GM19455 (cell line): ENCODE results near the gene ISLR.
A peak's percentile ranks its signal among the peaks of the same experiment; 100 is the strongest.
"Not testable (repeated sequence)": the region's sequence is repeated elsewhere in the genome, so short reads cannot be mapped to it uniquely, and the experiment has no call there.

Source experiments
- ATAC-seq: cut with Tn5 transposase; IDR thresholded peaks from one replicate; pipeline ENCODE4 v1.9.1; 2021; ENCODE audit not compliant: unreplicated experiment

The ISLR gene

GRCh38 chr15:74136814-74137536 lies 36.5 kb upstream of the ISLR start:
- no peak for ATAC-seq

GRCh38 chr15:74137537-74137894 lies 36.0 kb upstream of the ISLR start:
- no peak for ATAC-seq

GRCh38 chr15:74138642-74139041 lies 34.9 kb upstream of the ISLR start:
- no peak for ATAC-seq

DNA sequence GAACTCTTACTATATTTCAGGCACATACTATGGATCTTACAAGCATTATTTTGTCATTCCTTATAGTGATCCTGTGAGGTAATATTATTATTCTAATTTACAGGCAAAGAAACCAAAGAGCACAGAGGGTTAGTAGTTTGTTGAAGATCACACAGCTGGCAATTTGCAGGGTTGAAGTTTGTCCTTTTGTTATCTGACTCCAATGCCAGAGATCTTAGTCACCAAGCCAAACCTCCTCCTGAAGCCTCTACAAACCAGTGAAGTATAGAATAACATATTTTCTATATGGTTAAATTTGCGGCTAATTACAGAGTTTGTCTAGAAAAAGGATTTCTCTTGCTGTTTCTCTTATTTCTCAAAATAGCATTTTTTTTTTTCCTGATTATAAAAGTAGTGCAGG lies 31.9 kb upstream of the ISLR start:
- no peak for ATAC-seq

DNA sequence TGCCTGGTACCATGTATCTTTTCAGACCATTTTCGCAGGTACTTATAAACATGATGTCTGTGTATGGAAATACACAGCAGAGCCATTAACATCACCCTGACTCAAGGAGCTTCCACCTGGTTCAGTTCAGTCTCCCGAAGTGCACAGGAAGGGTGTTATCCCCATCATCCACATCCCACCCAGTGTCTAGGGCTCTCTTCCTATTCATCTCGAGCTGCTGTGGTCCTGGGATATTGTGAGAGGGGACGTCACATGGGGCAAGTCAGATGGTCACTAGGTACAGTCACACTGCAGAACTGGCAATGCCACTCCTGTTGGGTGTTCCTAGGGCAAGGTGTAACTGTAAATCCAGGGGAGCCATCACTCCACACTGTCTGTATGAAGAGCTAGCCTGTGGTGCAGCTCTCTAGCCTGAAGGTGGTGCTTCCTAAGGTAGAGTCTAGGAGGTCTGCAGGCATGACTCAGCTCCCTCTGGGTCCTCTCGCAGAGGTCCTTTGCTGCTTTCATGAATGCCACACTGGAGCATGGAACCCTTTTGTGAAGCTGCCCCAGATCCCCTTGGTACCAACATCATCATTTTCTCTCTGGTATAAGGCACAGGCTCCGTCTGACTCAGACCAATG lies 29.2 kb upstream of the ISLR start:
- no peak for ATAC-seq

GRCh38 chr15:74146277-74146800 lies 27.2 kb upstream of the ISLR start:
- ATAC-seq, result no peak

DNA sequence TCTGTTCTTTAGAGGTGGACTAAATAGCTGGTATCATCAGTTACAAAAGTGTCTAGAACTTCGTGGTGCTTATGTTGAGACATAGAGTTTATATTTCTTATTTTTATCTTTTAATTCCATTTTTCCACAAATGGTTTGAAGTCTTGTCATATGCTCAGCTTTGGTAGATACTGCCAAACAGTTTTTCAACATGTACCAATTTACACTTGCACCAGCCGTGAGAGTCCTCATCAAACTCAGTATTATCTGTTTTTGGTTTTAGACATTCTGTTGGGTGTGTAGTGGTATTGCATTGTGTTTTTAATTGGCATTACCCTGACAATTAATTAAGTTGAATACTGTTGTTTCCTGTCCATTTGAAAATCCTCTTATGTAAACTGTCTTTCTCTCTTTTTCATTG lies 26.5 kb upstream of the ISLR start:
- ATAC-seq, result no peak

- no peak for ATAC-seq
These were observed 17.6 kb upstream of the ISLR start for GRCh38 chr15:74155766-74156417.

DNA sequence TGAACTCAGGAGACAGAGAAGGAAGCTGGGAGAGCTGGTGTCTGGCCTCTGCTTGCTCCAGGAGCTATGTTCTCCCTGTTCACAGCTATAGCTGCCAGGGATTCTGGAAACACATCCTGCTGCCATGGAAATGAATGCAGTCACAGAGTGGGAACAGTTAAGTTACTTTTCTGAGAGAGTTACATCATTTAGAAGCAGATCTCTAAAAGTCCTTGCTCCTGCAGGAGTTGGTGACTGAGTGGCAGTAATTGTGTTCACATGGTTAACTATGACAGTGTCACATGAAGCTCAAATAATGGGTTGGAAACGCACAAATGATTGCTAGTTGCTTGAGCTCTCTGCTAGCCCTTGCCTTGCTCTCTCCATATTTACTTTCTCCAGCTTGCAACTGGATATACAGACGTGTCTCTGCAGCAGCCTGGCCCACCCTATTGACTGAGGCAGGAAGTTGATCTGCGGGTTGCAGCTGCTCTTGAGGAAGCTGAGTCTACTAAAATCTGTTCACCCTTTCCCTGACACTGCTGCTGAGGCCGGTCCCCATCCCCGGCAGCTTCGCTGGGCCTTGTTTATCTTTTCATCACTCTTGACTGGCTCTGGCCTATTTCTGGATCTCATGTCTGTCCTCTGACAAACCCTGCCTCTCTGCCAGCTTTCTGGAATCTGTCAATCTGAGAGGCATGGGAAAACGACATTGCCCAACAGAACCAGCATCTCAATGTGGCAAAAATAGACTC lies 16.7 kb upstream of the ISLR start:
- ATAC-seq, result no peak

- no peak for ATAC-seq
These were observed 15.4 kb upstream of the ISLR start for GRCh38 chr15:74157868-74158827.

DNA sequence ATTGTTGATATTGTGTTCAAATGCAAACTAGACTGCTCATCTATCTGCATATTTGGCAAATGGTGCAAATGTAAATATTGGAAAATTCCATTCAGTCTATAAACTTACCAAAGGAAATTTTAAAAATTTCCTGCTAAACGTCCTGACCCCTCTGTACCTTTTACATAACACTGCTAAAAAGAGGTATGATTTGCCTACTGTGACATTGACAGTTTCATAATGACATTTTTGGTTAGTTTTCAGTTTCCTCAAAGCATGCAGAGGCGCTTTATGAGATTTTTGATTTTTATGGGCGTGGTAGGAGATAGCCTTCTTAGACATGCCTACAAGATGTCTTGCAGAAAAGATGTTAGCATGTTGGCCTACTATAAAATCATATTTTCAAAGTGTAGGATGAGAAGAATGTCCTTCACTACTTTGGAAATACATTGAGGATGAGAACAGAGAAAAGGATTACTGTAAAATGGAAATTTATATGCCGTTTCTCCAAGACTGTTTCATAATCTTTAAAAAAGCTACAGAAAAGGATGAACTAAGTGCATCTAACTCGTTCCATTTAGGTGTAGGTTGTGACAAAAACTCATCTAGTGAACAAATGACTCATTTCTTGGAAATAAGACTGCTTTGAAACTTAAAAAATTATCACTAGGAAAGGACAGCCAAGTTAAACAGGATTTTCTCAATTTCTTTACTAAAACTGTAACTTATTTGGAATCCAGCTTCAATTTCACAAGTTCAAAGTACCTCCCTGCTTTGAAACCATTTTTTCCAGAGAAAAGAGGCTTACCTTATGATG lies 14.5 kb upstream of the ISLR start:
- peak; percentile 87 for ATAC-seq

DNA sequence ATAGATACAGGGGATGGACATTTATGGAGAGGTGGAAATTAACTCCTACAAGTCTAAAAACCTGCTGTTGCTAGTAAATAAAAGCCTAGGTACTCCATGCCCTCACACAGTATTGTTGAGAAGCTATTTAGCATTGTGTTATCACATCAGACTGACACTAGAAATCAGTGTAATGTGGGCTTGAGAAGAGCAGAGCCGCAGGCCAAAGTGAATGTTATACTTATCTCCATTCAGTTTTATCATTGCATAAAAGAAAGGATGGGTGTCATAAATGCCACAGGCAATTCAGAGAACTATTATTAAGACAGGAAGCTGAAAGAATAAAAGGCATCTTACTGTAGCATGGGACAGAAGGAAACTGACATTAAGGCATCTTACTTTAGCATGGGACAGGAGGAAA lies 13.7 kb upstream of the ISLR start:
- ATAC-seq, result no peak

DNA sequence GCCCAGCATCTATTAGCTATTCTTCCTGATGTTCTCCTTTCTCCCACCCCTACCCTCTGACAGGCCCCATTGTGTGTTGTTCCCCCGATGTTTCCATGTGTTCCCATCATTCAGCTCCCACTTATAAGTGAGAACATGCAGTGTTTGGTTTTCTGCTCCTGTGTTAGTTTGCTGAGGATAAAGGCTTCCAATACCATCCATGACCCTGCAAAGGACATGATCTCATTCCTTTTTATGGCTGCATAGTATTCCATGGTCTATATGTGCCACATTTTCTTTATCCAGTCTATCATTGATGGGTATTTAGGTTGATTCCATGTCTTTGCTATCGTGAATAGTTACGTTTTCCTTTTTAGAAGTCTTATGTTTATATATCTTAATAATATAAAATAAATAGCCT lies 13.1 kb upstream of the ISLR start:
- not testable (repeated sequence) for ATAC-seq

DNA sequence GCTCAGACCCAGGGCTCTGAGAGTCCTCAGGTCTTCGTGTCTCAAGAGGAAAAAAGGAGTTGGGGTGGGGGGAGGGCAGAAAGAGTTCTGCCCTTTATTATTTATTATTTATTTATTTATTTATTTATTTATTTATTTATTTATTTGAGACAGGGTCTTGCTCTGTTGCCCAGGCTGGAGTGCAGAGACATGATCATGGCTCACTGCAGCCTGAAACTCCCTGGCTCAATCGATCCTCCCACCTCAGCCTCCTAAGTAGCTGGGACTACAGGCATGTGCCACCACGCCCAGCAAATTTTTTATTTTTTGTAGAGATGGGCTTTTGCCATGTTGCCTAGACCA lies 11.3 kb upstream of the ISLR start:
- not testable (repeated sequence) for ATAC-seq

DNA sequence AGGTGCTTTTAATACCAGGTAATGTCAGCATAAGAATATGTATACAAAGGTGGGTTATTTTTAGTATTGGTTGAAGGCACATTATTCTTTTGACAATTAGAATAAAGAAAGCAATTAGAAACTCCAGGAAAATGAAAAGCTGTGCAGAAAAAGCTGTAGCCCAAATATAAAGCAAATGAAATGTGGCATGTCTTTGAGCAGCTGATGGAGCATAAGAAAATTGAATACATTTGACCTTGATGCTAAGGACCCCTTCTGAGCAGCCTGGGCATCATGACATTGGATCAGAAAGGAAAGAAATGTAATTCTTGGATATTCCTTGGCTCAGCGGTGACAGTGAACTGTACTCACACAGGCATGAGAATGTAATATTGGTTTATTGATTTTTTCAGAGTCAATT lies 8.0 kb upstream of the ISLR start:
- ATAC-seq, result no peak

DNA sequence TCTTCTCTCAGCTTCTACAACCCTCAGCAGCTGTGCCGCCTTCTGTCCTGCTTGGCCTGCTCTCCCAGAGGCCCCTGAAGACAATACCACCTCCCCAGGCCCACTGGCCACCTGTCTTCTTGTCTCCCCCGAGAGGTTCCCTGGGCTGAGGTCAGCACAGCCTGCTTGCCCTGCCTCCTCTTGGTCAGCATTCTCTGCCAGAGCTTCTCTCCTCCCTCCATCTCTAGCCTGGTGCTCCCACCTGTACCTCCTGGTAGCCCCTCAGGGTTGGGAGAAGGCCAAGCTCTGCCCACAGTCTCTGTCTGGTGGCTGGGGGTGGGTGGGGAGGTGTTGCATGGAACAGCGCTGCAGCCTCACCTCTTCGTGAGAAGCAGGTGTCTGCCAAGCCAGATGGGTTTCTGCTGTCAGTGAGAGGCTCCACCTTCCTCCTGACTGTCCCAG lies 5.6 kb upstream of the ISLR start:
- ATAC-seq, result no peak

GRCh38 chr15:74168711-74169126 lies 4.8 kb upstream of the ISLR start:
- ATAC-seq, result no peak

DNA sequence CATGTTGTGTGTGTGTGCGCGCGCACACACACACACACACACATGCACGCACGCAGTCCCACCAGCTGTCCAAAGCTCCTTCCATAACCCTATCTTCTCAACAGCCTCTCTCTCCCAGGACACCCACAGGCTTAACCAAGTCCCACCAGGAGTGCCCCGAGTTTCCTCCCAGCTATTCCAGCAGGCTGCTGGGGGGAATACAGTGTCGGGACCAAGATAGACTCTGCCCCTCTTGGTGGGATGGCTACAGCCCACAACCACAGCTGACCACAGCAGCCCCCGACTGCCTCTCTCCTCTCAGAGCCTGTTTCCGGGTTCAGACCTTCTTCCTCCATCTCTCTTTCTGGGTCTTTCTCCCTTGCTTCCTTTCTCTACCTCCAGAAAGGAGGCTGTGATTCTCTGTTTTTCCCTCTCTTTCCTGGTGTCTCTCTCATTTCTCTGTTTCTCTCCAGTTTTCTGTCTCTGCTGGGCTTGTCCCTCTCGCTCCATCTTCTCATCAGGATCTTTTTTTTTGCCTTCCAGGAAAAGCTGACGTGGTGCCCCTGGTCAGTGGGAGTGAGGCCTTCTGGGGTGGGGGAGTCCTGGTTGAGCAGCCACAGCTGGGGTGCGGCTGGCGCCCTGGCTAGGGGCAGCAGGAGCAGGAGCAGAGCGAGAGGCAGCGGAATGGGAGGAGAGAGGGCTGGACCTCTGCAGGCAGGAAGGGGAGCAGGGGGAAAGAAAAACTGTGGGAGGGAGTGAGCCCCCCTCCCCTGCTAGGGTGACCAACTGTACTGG lies 3.3 kb upstream of the ISLR start:
- ATAC-seq, result no peak
